UCSD-AML1 (cell line): ENCODE results near the gene GNB1.

Experiments
- DNase-seq: peaks from one replicate; lab custom pipeline; 2025; ENCODE audit not compliant: unreplicated experiment; lab: John Stamatoyannopoulos, UW

The GNB1 gene

DNA sequence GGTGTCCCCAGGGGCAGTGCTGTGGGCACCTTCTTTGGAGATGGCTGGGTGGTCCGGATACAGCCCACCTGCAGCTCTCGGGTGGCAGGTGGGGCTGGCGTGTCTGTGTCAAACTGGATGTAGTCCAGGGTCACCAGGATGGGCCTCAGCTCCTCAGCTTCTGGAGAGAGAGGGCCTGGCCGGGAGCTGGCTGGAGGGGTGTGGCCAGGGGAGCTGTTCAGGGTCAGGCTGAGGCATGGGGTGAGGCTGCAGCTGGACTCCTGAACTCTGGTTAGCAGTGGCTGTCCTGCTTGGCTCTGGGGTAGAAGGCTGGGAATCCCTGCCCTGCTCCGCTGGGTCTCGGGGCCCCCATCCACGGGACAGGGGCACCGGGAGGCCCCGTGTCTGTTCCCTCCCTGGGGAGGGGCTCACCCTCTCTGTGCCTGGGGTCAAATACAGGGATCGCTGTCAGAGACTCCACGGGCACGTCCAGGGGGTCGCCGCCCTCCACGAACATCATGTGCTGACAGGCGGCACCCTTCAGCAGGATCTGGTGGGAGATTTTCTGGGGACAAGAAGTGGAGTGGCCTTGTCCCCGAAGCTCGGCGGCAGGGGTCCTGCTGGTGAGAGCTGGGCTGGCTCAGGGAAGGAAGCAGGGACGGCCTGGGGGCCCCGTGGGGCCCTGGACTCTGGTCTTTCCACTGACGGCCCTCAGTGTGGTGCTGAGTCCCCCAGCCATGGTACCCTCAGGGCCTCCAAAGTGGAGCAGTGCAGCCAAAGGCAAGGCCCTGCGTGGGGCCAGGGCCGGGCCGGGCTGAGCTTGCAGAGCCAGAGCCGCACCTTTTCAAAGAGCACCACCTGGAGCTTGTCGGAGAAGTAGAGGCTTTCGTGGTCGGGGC is 32.3 kb upstream of the GNB1 start:
- DNase-seq: no peak

DNA sequence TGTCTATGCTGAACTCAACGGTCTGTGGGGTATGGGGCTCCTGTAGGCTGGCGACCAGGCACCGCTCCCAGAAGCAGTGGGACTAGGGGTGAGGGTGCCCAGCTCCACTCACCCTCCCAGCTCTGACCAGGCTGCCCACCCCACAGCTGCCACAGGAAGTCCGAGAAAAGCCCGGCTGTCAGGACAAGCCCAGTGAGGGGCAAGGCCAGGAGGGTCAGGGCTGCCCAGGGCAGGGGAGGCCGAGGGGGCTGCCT is 31.7 kb upstream of the GNB1 start:
- DNase-seq: no peak

DNA sequence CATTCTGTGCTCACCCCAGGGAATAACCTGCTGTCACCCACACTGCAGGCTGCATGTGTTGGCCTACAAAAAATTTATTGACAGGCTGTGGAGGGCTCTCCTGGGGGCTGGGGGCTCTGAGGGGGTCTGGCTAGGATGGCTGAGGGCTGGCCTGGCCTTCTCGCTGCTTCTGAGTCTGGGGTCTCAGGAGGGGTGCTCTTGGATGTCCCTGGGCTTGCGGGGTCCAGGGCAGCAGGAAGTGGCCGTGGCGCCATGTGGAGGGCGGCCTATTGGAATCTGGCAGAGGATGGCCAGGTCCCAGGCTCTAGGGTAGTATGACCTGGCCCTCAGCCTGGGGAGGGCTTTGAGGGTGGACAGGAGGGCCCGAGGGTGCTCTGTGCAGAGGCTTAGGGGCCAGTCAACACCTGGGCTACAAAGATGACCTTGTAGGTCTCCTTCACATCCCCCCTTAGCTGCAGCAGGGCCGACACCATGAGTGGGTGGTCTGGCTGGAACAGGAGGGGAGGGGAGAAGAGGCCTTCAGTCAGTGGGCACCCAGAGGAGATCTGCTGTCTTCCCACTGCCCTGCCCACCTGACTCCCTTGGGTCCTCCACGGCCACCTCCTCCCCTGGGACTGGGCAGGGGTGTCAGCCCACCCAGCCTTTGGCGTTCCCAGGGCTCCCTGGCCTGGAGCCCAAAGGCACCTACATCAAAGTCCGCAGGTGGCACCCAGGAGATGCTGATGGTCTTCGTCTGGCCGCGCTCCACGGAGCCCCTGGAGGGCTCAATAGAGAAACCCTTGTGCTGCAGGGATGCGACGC is 31.2 kb upstream of the GNB1 start:
- DNase-seq: no peak

DNA sequence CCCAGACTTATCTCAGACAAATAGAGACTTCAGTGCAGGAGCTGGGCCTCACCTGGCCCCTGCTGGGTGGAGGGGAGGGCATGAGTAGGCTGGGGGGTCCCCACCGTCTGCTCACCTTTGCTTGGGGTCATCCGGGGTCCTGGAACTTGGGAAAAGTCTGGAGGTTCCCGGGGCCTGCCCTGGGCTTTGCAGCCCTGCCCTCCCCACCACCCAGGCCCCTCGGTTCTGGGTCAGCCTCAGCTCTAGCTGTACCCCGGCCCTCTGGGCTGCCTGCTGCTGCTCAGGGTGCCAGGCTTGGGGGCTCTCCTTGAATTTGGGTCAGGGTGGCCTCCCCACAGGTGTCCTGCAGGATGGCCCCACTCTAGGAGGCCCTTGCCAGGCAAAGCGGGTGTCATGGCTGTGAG is 30.6 kb upstream of the GNB1 start:
- no peak for DNase-seq

GRCh38 chr1:1920608-1921458 is 29.9 kb upstream of the GNB1 start:
- DNase-seq: peak; percentile 33

GRCh38 chr1:1920057-1920607 is 29.2 kb upstream of the GNB1 start:
- DNase-seq: no peak

GRCh38 chr1:1919304-1920056 is 28.6 kb upstream of the GNB1 start:
- peak; percentile 99 for DNase-seq

GRCh38 chr1:1918901-1919303 is 28.0 kb upstream of the GNB1 start, which contains the start of gene TMEM52:
Gene TMEM52, minus strand, starts transcription at chr1:1919279. Its CDS starts 14 bp downstream, at chr1:1919265.
- no peak for DNase-seq

- DNase-seq: no peak
Observed at GRCh38 chr1:1917995-1918900, 27.4 kb upstream of the GNB1 start.

- no peak for DNase-seq
Observed at GRCh38 chr1:1917304-1917976, 26.6 kb upstream of the GNB1 start.

GRCh38 chr1:1916851-1917251 is 26.0 kb upstream of the GNB1 start:
- DNase-seq: no peak

DNA sequence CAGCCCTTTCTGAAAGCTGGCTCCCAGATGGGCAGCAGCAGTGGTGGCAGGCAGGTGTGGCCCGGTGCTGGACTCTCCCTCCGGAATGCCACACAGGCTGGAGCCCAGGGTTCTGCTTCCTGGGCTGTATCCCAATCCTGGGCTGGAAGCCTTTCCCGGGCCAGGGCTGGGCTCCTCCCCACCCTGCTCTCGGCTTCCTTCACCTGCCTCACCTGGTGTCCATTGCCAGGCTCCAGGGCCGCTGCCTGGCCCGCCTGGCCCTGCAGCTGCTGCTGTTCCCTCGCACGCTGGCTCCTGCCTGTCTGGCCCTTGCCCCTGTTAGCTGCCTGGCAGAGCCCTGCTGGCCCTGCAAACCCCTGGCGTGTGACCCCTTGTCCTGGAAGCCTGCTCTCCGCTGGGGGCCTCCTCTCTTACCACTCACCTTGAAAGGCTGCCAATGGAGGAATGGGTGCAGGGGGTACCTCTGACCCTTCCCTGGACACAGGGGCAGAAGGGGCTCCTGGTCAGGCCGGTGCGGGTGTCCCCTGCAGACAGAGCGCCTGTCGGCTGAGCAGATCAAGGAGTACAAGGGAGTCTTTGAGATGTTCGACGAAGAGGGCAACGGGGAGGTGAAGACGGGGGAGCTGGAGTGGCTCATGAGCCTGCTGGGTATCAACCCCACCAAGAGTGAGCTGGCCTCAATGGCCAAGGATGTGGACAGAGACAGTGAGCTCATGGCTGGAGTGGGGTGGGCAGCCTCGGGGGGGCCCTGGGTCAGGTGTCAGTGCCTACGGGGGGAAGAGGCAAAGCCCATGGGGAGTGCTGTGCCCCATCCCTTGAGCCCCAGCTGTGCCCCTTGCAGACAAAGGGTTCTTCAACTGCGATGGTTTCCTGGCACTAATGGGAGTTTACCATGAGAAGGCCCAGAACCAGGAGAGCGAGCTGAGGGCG is 25.3 kb upstream of the GNB1 start:
- DNase-seq: no peak

DNA sequence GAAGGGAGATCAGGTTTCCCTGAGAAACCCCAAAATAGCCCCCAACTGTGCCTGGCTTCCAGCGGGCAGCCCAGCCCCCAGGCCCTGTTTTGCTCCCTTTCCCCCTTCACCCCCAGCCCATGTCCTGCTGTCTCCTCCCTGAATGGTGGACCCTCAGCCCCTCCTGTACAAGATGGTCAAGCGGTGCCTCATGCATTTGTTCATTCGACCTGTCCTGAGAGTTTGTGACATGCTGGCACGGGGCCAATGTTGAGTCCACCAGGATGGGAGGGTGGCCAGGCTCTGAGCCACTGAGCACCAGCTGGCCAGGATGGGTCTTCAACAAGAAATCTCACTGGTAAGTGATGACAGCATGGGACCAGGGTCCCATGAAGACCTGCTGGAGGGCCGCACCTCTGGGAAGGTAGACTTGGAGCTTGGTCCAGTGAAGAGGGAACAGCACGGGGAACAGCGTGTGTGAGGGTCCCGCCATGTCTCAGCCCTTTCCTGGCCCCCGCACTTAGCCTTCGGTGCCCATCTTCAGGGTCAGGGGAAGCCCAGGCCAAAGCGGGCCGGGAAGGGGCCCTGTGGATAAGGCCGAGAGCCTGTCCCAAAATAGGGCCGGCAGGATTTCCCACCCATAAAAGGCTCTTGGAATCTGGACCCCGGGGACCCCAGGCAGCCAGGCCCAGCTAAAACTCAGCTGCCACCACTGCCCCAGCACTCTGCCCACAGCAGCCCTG is 24.2 kb upstream of the GNB1 start, which contains the start of gene CALML6:
Gene CALML6 (plus strand): TSS at position 290 of the 722 bp plus-strand sequence. CDS start 21 bp downstream, at position 311.
- no peak for DNase-seq

- no peak for DNase-seq
Observed at GRCh38 chr1:1914101-1914970, 23.4 kb upstream of the GNB1 start.

DNA sequence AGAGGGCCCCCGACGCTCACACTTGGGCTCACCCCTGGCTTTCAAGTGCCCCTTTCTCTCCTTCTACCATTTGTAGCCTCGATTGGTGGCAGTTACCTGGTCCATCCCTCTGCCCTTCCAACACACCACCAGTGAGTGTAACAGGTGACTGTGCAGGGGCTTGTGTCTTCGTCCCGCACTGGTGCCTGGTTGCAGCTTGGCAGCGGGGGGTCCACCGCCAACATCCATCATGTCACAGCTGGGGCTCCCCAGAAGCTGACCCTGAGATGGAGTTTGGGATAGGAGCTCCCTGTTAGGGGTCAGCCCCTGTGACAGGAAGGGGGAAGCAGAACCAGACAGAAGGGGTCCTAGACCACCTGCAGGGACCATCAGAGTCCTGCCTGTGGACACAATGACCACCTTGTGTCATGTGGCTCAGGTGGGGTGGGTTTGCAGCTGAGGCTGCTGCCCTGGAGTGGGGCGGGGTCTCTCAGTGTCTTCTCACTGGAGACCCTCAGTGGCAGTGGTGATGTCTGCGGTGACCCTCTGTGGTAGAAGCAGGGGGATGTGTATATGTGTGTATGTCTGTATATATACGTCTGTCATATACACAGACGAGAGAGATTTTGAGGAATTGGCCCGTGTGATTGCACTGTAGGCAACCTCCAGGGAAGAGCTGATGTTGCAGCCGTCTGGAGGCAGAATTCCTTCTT is 20.6 kb upstream of the GNB1 start:
- no peak for DNase-seq
